H1 (cell line): ENCODE data around the gene OPCML.

Experiments used
- EZH2 ChIP-seq: fragments of 200-600 bp; sonication (generic); IDR thresholded peaks from 2 replicates; pipeline ENCODE4 v1.7.1; 2012; ENCODE audit warnings: low read depth, mild to moderate bottlenecking, moderate library complexity, low read length, inconsistent platforms; ENCODE audit not compliant: severe bottlenecking
- HDAC2 ChIP-seq, 2 experiments: fragments of 300-600 bp in 1 of 2; sonication (generic) in 1 of 2; IDR thresholded peaks; 2 replicates each; pipeline ENCODE4 v1.6.1; 2011 to 2012; ENCODE audit warnings: low read depth in 2 of 2, low read length in 2 of 2, mild to moderate bottlenecking in 2 of 2, moderate library complexity in 2 of 2, borderline replicate concordance in 1 of 2, inconsistent platforms in 1 of 2
- POLR2A ChIP-seq, 2 experiments: IDR thresholded peaks; 1 replicate in 1 of 2; 2 replicates in 1 of 2; pipeline ENCODE4 v1.6.1; 2011; ENCODE audit warnings: low read depth in 2 of 2, low read length in 2 of 2, mild to moderate bottlenecking in 2 of 2; ENCODE audit errors: control extremely low read depth in 1 of 2
- RFX5 ChIP-seq: IDR thresholded peaks from 2 replicates; pipeline ENCODE4 v1.6.1; 2011; ENCODE audit warnings: low read depth, low read length, improper control_type of control experiment, borderline replicate concordance
- TAF1 ChIP-seq: IDR thresholded peaks from 2 replicates; pipeline ENCODE4 v1.6.1; 2011; ENCODE audit warnings: mild to moderate bottlenecking, low read depth, low read length
- TF ChIP-seq, protein P1 (sequence below), 3 experiments: IDR thresholded peaks; 1 replicate in 2 of 3; 2 replicates in 1 of 3; pipeline versions ENCODE4 v1.5.1 to v1.6.1; 2011; ENCODE audit warnings: low read length in 3 of 3, mild to moderate bottlenecking in 3 of 3, inconsistent platforms in 2 of 3, low read depth in 1 of 3, moderate library complexity in 1 of 3; ENCODE audit not compliant: insufficient read depth in 1 of 3; ENCODE audit errors: control extremely low read depth in 1 of 3

DNA sequence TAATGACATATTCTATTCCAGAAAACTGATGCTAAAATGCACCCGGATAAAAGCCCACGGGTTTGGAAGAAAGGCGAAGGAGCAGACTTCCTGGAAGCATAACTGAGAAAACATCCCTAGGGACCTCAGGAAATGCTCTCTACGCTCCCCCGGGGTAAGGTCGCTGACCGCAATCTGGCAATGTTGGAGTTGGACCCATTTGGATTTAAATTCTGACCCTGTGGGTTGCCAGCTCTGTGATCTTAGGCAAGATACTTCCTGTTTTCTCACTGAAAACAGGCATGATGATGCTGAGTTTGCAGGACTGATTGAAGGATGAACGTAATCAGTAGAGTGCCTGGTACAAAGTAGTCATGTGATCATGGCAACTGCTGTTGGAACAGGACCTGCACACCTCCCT is 1107.9 kb downstream of the OPCML start:
- TF ChIP-seq POLR2A (IDR thresholded peaks at IDR 0.05; ENCODE audit: control extremely low read depth in 1 of 2, low read depth in 2 of 2, low read length in 2 of 2) = no peak
- no peak for TF ChIP-seq TAF1
- TF ChIP-seq, protein P1, sequence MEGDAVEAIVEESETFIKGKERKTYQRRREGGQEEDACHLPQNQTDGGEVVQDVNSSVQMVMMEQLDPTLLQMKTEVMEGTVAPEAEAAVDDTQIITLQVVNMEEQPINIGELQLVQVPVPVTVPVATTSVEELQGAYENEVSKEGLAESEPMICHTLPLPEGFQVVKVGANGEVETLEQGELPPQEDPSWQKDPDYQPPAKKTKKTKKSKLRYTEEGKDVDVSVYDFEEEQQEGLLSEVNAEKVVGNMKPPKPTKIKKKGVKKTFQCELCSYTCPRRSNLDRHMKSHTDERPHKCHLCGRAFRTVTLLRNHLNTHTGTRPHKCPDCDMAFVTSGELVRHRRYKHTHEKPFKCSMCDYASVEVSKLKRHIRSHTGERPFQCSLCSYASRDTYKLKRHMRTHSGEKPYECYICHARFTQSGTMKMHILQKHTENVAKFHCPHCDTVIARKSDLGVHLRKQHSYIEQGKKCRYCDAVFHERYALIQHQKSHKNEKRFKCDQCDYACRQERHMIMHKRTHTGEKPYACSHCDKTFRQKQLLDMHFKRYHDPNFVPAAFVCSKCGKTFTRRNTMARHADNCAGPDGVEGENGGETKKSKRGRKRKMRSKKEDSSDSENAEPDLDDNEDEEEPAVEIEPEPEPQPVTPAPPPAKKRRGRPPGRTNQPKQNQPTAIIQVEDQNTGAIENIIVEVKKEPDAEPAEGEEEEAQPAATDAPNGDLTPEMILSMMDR (IDR thresholded peaks at IDR 0.05; ENCODE audit: control extremely low read depth in 1 of 3, insufficient read depth in 1 of 3, low read depth in 1 of 3, low read length in 3 of 3) = no peak
- no peak for TF ChIP-seq EZH2
- no peak for TF ChIP-seq RFX5
- no peak for TF ChIP-seq HDAC2 (IDR thresholded peaks at IDR 0.05; ENCODE audit: borderline replicate concordance in 1 of 2, low read depth in 2 of 2, low read length in 2 of 2)
